Dedifferentiated amniotic fluid mesenchymal stem cell (primary cell): ENCODE measurements around the gene LRRC2.

Experiments
- DNase-seq: peaks from one replicate; pipeline ENCODE4 v3.0.0-alpha.2; 2016; ENCODE audit errors: extremely low spot score

The LRRC2 gene

DNA sequence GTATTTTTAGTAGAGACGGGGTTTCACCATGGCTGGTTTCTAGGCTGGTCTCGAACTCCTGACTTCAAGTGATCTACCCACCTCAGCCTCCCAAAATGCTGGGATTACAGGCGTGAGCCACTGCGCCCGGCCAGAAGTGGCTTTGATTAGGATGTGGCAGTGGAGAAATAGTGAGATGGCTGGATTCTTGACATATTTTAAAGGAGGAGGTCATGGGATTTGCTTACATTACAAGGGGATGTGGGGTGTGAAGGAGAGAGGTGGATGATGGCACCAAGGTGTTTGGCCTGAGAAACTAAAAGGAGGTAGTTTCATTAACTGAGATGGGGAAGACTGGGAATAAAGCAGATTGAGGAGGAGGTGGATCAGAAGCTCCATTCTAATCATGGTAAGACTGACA lies 86.4 kb downstream of the LRRC2 start:
- no peak for DNase-seq

DNA sequence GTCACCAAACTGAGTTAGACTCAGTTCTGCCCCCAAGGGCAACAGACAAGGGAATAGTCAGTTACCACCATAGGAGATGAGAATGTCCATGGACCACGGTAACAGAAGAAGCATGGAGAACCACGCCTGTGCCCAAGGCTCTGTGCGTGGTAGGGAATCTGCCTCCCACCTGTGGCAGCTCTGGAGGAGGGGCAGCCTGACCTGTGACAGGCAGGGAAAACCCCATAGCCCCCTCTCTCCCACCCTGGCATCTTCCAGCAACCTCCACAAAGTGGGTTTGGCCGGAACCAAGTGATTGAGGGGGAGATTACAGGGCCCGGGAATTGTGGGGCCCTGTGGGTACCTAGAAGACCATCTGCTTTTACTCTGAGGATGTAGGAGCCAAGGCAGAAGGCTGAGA lies 87.1 kb downstream of the LRRC2 start:
- no peak for DNase-seq

DNA sequence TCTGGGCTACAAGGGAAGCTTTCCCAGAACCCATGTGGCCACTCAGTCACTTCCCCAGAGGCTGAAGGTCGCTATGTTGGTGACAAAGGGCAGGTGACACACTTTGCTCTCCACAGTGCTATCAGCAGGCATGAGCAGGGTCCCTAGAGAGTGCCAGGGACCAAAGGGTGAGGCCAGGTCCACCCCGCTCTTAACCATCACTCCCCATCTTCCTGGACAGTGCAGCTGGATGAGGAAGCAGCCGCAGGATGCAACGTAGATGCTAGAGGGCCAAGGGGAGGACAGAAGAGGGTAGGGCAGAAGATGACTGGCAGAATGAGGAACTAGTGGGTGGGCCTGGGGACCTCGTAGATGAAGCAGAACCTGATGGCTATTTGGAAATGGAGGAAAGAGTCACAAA lies 87.8 kb downstream of the LRRC2 start:
- no peak for DNase-seq

DNA sequence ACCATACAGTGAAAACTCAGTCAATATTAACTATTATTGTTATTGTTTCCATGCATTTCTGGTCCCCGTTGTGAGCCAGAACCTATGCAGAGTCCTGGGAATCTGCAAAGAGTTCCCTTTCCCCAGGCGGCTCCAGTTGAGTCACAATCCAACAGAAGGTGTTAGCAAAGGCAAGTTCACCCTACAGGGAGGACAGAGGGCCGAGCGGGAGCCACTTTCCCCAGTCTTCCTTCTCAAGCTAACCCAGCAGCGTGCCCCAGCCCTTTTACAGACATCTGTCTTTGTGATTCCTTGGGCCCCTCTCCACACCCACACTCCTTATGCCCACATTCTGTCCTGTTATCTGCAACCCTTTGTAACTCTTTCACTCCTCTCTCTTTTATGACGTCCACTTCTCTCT lies 88.3 kb downstream of the LRRC2 start:
- DNase-seq: no peak

DNA sequence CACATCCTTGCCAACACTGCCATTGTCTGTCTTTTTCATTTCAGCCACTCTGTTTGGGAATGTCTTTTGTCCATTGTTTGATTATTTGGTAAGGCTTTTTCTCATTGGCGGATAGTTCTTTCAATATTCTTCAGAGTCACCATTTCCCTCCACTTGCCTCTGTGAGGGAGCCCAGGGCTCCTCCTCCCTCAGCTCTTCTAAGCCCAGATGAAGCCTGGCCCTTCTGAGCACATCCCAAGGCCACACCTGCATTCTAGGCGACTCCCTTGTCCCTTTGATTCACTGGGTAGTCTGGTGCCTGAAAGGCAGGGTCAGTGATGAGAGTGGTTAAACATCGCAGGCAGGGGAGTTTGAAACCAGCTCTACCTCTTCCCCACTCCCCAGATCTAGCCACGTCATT lies 89.0 kb downstream of the LRRC2 start:
- no peak for DNase-seq

DNA sequence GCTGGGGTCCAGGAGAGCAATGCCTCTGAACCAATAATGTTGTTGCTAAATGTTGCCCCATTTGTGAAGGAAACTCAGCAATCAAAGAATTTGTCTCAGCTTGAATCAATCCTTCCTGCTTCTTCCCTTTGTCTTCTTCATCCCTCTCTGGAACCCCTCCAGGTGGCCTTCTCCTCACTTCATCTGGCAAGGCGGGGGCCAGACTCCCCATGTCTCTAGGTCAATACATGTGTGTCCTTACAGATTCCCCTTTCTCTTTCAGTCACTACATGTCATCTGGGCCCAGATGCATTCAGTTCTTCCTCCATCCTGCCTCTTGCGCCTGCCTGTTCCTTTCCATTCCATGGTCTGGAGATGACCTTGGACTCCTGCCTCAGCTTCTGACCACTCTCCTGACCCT lies 93.4 kb downstream of the LRRC2 start:
- DNase-seq: no peak

DNA sequence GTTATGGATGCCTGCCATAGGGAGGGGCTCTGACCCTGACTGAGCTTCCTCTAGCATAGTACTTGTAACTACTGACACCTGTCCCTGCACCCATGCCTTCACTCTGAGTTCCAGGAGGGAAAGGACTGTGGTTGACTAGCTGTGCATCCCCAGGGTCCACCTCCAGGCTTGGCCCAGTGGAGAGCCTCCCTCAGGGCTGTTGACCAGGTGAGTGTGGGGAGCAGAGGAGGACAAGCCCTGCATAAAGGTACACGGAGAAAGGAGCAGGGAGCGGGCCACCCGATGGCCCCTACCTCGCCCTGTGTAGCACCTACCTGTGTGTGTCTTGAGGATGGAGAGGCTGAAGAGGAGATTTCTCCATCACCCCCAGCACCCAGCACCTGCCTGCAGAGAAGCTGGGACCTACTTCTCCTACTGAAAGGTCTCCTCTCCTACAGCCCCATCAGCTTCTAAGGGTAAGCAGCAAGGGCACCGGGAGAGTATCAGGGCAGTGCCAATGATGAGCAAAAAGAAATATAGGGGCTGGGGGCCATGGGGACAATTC lies 94.7 kb downstream of the LRRC2 start:
- no peak for DNase-seq

DNA sequence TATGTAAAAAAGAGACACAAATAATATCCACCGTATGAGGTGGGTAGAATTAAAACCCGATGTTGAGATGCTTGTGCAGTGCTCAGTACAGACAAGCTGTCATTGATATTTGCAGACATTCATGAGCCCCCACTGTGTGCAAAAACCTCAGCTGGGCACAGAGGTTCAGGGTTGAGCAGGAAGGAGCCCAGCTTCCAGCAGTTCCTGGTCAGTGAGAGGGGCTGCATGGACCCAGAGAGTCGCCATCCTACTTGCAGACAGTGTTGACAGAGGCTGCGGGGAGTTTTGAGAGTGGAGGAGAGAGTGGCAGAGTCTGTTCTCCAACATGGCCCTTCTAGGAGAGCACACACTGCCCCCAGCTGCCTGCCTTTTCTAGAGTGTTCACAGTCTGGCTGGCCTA lies 95.3 kb downstream of the LRRC2 start:
- DNase-seq: no peak

DNA sequence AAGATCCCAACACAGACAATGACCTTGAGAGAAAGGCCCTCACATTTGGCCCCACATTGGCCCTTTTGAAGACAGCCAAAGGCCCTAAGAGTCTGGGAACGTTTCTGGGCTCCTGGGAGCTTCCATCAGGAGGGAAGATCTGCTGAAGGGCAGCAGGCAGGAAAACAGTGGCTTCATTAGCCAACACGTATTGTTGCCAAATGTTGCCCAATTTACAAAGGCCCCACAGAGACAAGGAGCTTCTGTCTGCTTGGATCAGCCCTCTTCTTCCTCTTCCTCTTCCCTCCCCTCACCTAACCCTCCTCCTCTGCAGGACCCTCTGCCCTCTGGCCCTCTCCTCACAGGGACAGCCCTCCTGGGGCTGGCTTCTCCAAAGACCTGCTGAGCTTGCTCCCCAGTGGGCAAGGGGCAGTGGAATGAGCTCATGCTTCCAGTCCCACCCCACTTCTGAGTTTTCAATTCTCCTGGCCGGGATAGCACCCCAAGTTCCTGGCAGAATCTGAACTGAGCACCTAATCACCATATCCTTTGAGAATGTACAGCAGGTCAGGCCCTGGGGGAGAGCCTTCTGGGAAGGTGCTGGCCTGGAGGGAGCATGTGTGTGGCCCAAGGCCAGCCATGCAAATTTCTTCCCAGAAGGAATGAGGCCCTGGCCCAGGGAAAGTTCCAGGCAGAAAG lies 96.3 kb downstream of the LRRC2 start:
- DNase-seq: no peak

DNA sequence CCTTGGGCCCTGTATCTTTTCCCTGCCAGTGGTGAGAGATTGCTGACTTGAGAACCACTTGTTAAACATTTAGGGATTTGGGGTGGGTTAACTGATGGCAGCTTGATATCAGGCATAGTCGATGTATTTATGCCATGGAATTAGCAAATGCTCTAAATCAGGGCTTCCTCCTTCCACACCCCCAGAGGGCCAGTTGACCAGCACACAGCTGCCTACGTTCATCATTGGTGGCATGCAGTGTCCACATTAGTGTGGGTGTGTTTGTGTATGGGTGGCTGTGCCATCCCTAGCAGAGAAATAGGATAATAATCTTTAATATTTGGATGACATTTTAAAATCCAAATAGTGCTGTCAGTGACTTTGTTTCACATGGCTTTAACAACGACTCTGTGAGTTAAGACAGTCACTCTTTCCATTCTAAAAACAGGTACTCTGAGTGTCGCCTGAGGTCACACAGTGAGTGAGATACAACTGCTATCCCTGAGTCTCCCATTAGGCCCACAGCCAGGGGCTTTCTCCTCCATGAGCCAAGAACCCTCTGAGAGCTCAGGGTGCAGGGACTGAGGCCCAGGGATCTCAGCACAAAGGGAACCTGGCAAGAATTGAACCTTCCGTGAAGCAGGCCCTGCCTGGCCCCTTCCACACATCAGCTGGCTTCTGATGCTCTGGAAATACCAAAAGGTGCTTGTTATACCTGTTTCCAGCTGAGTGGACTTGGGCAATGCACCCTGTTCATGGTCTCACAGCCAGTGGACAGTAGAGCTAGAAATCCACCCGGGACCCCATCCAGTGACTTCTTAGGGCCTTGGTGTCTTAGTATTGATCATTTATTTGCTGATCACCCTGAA lies 97.1 kb downstream of the LRRC2 start:
- DNase-seq: no peak

DNA sequence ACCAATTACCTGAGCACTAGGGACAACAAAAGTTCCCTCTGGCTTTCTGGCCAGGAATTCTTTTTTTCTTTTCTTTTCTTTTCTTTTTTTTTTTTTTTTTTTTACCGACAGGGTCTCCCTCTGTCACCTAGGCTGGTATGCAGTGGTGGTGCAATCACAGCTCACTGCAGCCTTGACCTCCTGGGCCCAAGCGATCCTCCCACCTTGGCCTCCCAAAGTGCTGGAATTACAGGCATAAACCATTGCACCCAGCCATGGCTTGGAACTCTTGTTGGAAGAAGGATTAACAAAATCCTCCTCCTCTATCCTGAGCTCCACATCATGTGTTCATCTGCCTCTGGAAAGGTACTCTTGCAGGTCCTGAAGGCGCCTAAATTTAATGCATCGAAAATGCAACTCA lies 98.5 kb downstream of the LRRC2 start:
- DNase-seq: no peak

DNA sequence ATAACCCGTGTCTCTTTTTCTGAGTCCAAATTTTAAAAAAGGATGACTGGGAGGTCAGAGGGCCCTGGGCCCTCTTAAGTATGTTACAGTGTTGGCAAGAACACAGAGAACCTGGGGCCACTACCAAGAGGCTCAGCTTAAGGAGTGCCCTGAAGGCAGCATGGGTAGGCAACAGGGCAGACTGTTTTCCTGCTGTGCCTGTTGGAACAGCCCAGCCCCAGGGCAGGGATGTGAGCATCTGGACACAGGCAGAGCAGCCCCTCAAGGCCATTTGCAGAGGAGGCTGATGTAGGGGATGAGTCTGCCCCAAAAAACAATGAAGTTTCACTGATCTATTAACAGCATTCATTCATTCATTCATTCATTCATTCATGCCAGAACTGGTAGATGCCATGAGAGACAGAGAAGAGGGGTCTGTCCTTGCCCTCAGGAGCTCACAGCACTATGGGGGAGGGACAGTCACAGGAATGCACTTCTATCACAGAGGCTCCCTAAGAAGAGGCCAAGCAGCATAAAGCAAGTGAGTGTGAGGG lies 99.2 kb downstream of the LRRC2 start:
- DNase-seq: no peak

DNA sequence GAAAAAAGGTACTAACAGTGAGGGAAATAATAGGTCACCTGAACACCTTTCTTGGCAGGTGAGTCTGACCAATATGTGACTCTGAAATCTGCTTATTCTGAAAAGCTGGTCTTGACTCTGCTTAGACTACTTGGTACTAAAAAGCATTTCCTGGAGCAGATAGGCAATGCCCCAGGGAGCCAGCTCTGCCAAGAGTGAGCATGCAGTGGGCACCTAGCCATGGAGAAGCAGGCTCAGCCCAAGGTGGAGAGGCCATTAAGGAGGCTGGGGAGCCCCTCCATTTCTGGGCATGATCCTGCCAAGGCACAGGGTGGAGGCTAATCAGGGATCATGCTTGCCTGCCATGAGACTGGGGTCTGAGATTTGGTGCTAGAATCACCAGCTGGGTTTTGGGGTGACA lies 99.8 kb downstream of the LRRC2 start:
- no peak for DNase-seq
